ENCODE measurements around the gene LRP5. TPM values are rescaled to one million over a fixed set of nuclear protein-coding genes. Genes with fewer than 3 reads are reported as not detected.
A peak's percentile ranks its signal among the peaks of the same experiment; 100 is the strongest.

Gene LRP5
- polyA plus RNA-seq, 10 donors, result 38.0 to 66.2 (median 46.8) TPM

- peak in 1 of 3 donors; percentile 45 for DNase-seq
These were observed 15.4 kb downstream of the LRP5 start for GRCh38 chr11:68327586-68328370.

GRCh38 chr11:68328374-68329091, 16.1 kb downstream of the LRP5 start:
- DNase-seq, result peak in 1 of 3 donors; percentile 71

GRCh38 chr11:68329536-68329935, 17.1 kb downstream of the LRP5 start:
- DNase-seq, result no peak

GRCh38 chr11:68329978-68330699, 17.7 kb downstream of the LRP5 start:
- peak in 1 of 3 donors; percentile 62 for DNase-seq

GRCh38 chr11:68330700-68331337, 18.4 kb downstream of the LRP5 start:
- DNase-seq, result no peak

- peak in 1 of 3 donors; percentile 39 for DNase-seq
These were observed 19.1 kb downstream of the LRP5 start for GRCh38 chr11:68331338-68331947.

- DNase-seq, result no peak
These were observed 19.8 kb downstream of the LRP5 start for GRCh38 chr11:68332186-68332585.

GRCh38 chr11:68333173-68333572, 20.8 kb downstream of the LRP5 start:
- DNase-seq, result no peak

- no peak for DNase-seq
These were observed 22.5 kb downstream of the LRP5 start for GRCh38 chr11:68334923-68335322.

- no peak for DNase-seq
These were observed 23.3 kb downstream of the LRP5 start for GRCh38 chr11:68335683-68336082.

- DNase-seq, result no peak
These were observed 24.3 kb downstream of the LRP5 start for GRCh38 chr11:68336716-68337115.

GRCh38 chr11:68337399-68337835, 25.0 kb downstream of the LRP5 start:
- DNase-seq, result no peak

GRCh38 chr11:68338051-68338780, 25.8 kb downstream of the LRP5 start:
- peak in 1 of 3 donors; percentile 65 for DNase-seq

GRCh38 chr11:68340003-68340767, 27.8 kb downstream of the LRP5 start:
- no peak for DNase-seq

- no peak for DNase-seq
These were observed 28.6 kb downstream of the LRP5 start for GRCh38 chr11:68340784-68341556.

- DNase-seq, result no peak
These were observed 29.4 kb downstream of the LRP5 start for GRCh38 chr11:68341557-68342458.

GRCh38 chr11:68342459-68343158, 30.2 kb downstream of the LRP5 start:
- DNase-seq, result no peak

All from muscle of back (tissue), 11 donors.